GM12878 (cell line): Measurements from ENCODE around the gene CHDH. TPM values are rescaled to one million over a fixed set of nuclear protein-coding genes. Genes with fewer than 3 reads are reported as not detected.

Experiments used
- ATAC-seq: fragments of 200-7000 bp; cut with Tn5 transposase; 3 replicates; pipeline ENCODE4 v1.9.1; 2020; ENCODE audit warnings: mild to moderate bottlenecking, moderate library complexity
- BruUV-seq: library from RNA; stranded (reverse); fragments of 400-500 nt; replicated peaks from 2 replicates; lab custom pipeline; 2021; lab: Mats Ljungman, UMichigan
- CTCF ChIA-PET: fragments of 300-600 bp; sonication (Branson Sonifier 250); formaldehyde crosslinking; extraction: SDS; loops from one replicate; lab custom pipeline; 2021; ENCODE audit warnings: inconsistent platforms; lab: Yijun Ruan, JAX
- POLR2A ChIA-PET: fragments of 350-600 bp; formaldehyde crosslinking; extraction: SDS; loops from one replicate; lab custom pipeline; 2021; ENCODE audit warnings: inconsistent platforms; lab: Charles Lee
- RAD21 ChIA-PET: fragments of 300-600 bp; sonication (Branson Sonifier 250); formaldehyde crosslinking; loops from one replicate; lab custom pipeline; 2023; ENCODE audit warnings: antibody characterized with exemption; ENCODE audit not compliant: unreplicated experiment; lab: Charles Lee
- SMC1A ChIA-PET: fragments of 300-600 bp; sonication (Branson Sonifier 250); formaldehyde crosslinking; loops from one replicate; lab custom pipeline; 2023; ENCODE audit not compliant: unreplicated experiment, uncharacterized antibody; lab: Charles Lee
- DNase-seq: peaks from one replicate; pipeline ENCODE4 v3.0.0-alpha.2; 2011; ENCODE audit warnings: low read depth, low spot score
- FAIRE-seq: peaks from 3 replicates; lab custom pipeline; 2011; peaks lifted over from hg19 to GRCh38; lab: Jason Lieb, UNC
- H2AFZ ChIP-seq: 2 replicates; pipeline ENCODE4 v1.6.0; 2011; ENCODE audit warnings: low read depth, low read length, control low read depth; ENCODE audit not compliant: control insufficient read depth
- H3K27ac ChIP-seq: 2 replicates; pipeline ENCODE4 v1.5.1; 2011; ENCODE audit warnings: control low read depth; ENCODE audit not compliant: control insufficient read depth, insufficient read depth
- H3K27me3 ChIP-seq, 2 experiments: replicated peaks in 1 of 2; 2 replicates each; pipeline versions ENCODE4 v1.6.0 to v1.6.1; 2011; ENCODE audit warnings: low read length in 1 of 2; ENCODE audit not compliant: control insufficient read depth in 2 of 2, insufficient read depth in 2 of 2
- H3K36me3 ChIP-seq, 2 experiments: 2 replicates each; pipeline ENCODE4 v1.5.1; 2011; ENCODE audit warnings: low read length in 1 of 2; ENCODE audit not compliant: control insufficient read depth in 2 of 2, insufficient read depth in 2 of 2
- H3K4me1 ChIP-seq: 2 replicates; pipeline ENCODE4 v1.6.1; 2011; ENCODE audit warnings: mild to moderate bottlenecking, low read length, moderate library complexity, mixed read lengths; ENCODE audit not compliant: control insufficient read depth, insufficient read depth
- H3K4me2 ChIP-seq: 2 replicates; pipeline ENCODE4 v1.6.0; 2011; ENCODE audit warnings: control low read depth; ENCODE audit not compliant: control insufficient read depth, insufficient read depth
- H3K4me3 ChIP-seq: fragments of 200-600 bp; sonication (generic); 2 replicates; pipeline ENCODE4 v1.5.1; 2016
- H3K79me2 ChIP-seq: 2 replicates; pipeline ENCODE4 v1.6.0; 2011; ENCODE audit warnings: low read length; ENCODE audit not compliant: control insufficient read depth, insufficient read depth
- H3K9ac ChIP-seq: 2 replicates; pipeline ENCODE4 v1.8.0; 2011; ENCODE audit warnings: low read length, control low read depth, mixed read lengths; ENCODE audit not compliant: control insufficient read depth, insufficient read depth
- H3K9me3 ChIP-seq: replicated peaks from 3 replicates; pipeline ENCODE4 v1.5.1; 2011; ENCODE audit warnings: mild to moderate bottlenecking, low read length; ENCODE audit not compliant: control insufficient read depth, insufficient read depth
- H4K20me1 ChIP-seq: 2 replicates; pipeline ENCODE4 v1.6.0; 2011; ENCODE audit not compliant: control insufficient read depth, insufficient read depth
- BCL3 ChIP-seq: IDR thresholded peaks from 2 replicates; pipeline ENCODE4 v1.6.1; 2011; ENCODE audit warnings: borderline replicate concordance, low read depth, mild to moderate bottlenecking, moderate library complexity, low read length; ENCODE audit not compliant: insufficient read depth, poor library complexity, severe bottlenecking
- BHLHE40 ChIP-seq, 2 experiments: fragments of 450-650 bp in 1 of 2; IDR thresholded peaks; 2 replicates each; pipeline ENCODE4 v1.6.1; 2011 to 2017; ENCODE audit warnings: low read depth in 2 of 2, borderline replicate concordance in 1 of 2, improper control_type of control experiment in 1 of 2, low read length in 1 of 2, mild to moderate bottlenecking in 1 of 2
- EED ChIP-seq: sonication (generic); IDR thresholded peaks from 2 replicates; pipeline ENCODE4 v1.6.1; 2016; ENCODE audit warnings: antibody characterized with exemption, low read depth
- EZH2 ChIP-seq: IDR thresholded peaks from 2 replicates; pipeline ENCODE4 v1.6.1; 2012; ENCODE audit warnings: low read depth, mild to moderate bottlenecking, control low read depth, inconsistent platforms, low read length, borderline replicate concordance; ENCODE audit not compliant: control insufficient read depth
- FOS ChIP-seq: IDR thresholded peaks from 3 replicates; pipeline ENCODE4 v1.6.1; 2011; ENCODE audit warnings: borderline replicate concordance; ENCODE audit not compliant: insufficient read length; ENCODE audit errors: extremely low read depth
- GATAD2B ChIP-seq: fragments of 450-650 bp; conservative IDR thresholded peaks from 2 replicates; pipeline ENCODE4 v1.6.1; 2017; ENCODE audit warnings: low read depth, mild to moderate bottlenecking, moderate library complexity
- HDAC6 ChIP-seq: fragments of 200-600 bp; sonication (generic); IDR thresholded peaks from one replicate; pipeline ENCODE4 v1.8.0; 2017; ENCODE audit warnings: antibody characterized with exemption; ENCODE audit not compliant: unreplicated experiment
- JUNB ChIP-seq: IDR thresholded peaks from 2 replicates; pipeline ENCODE4 v1.6.1; 2016; ENCODE audit warnings: antibody characterized with exemption, mild to moderate bottlenecking
- MAX ChIP-seq: IDR thresholded peaks from 2 replicates; pipeline ENCODE4 v1.6.1; 2012; ENCODE audit warnings: low read depth, low read length, improper control_type of control experiment
- MTA2 ChIP-seq: fragments of 450-650 bp; IDR thresholded peaks from 2 replicates; pipeline ENCODE4 v1.6.1; 2016; ENCODE audit warnings: low read depth, mild to moderate bottlenecking, moderate library complexity
- SMARCA5 ChIP-seq: fragments of 450-650 bp; IDR thresholded peaks from 2 replicates; pipeline ENCODE4 v1.6.1; 2017; ENCODE audit warnings: mild to moderate bottlenecking
- TCF12 ChIP-seq: IDR thresholded peaks from 2 replicates; pipeline ENCODE4 v1.6.1; 2011; ENCODE audit warnings: low read depth, mild to moderate bottlenecking, low read length
- WGBS: methylation state at CpG from one replicate; pipeline ENCODE4 v1.1.6; 2016; ENCODE audit warnings: low lambda C conversion rate; ENCODE audit not compliant: insufficient replicate concordance, insufficient coverage; ENCODE audit errors: missing lambda C conversion rate; 5-methylcytosine and 5-hydroxymethylcytosine counted together
- in situ Hi-C: fragments of 300-500 bp; cut with MboI; formaldehyde crosslinking; loops from 9 replicates; pipeline ENCODE4 v1.14.3; 2018; ENCODE audit warnings: mixed read lengths
- intact Hi-C: fragments of 100-400 bp; cut with micrococcal nuclease; formaldehyde crosslinking; loops from one replicate; pipeline ENCODE4 v1.14.2; 2022; ENCODE audit not compliant: unreplicated experiment
- polyA plus RNA-seq, 11 experiments: library from polyadenylated mRNA; depleted of rRNA in 4 of 11; unstranded in 6 of 11; stranded (reverse) in 5 of 11; fragments of >200 nt; fragmentation: Nextera tagmentation in 4 of 11; fragmentation: Illumina TruSeq in 1 of 11; extraction: Ambion mirVana in 4 of 11; extraction: Trizol in 1 of 11; gene quantifications; 1 replicate in 1 of 11; 2 replicates in 10 of 11; pipeline versions ENCODE4 v1.2.1 to v1.2.3, GENCODE V29; 2011 to 2016; ENCODE audit warnings: inconsistent platforms in 2 of 11, missing spikeins in 2 of 11, low read depth in 1 of 11
- total RNA-seq, 4 experiments: library from RNA; depleted of rRNA in 3 of 4; stranded (reverse); fragments of >200 nt in 3 of 4; fragmentation: Illumina TruSeq in 1 of 4; extraction: Trizol in 1 of 4; gene quantifications; 2 replicates each; pipeline versions ENCODE4 v1.2.1 to v1.2.3, GENCODE V29; 2013 to 2021

Gene CHDH
- total and polyA plus RNA-seq, 10 of the 15 experiments (the other 5 are each of a cell fraction or from before 2014, with no cell fraction given), result 0.95 to 8.3 (median 2.9) TPM

- H3K4me3 ChIP-seq, result peak overlapping the region; percentile 80
- H3K4me2 ChIP-seq, result peak overlapping the region; percentile 98
- peak overlapping the region; percentile 88 for H3K27ac ChIP-seq
- peaks cover 5% of the 10 kb centered on the region for H3K4me1 ChIP-seq
- peaks cover 16% of the 10 kb centered on the region for H3K79me2 ChIP-seq
- ChIA-PET RAD21 (interaction anchor here (0.8 to 2.3 kb wide), 7 partner anchors 9 to 223 kb away, joined by 3 to 12 read pairs (median 4); partner anchors contain the start of gene SELENOK), CTCF (interaction anchor here (0.9 to 2.6 kb wide), 7 partner anchors 10 to 151 kb away, joined by 4 to 17 read pairs (median 5); partner anchors contain the start of gene SELENOK), POLR2A (interaction anchor here (0.5 to 2.9 kb wide), 6 partner anchors 8 to 36 kb away, joined by 3 to 26 read pairs (median 5); partner anchors contain the start of gene SELENOK), SMC1A (interaction anchor here (0.7 to 2.7 kb wide), 11 partner anchors 10 to 130 kb away, joined by 3 to 15 read pairs (median 4); no protein-coding TSS in a partner anchor)
- peaks cover 0 to 20% of the 10 kb centered on the region in 2 experiments for H3K36me3 ChIP-seq
- TF ChIP-seq HDAC6 (no peak), BCL3 (no peak), MAX (no peak), EZH2 (no peak), TCF12 (no peak), MTA2 (no peak), EED (no peak), GATAD2B (no peak), SMARCA5 (no peak), FOS (no peak), JUNB (no peak), BHLHE40 (IDR thresholded peaks at IDR 0.05; ENCODE audit: borderline replicate concordance in 1 of 2, low read depth in 2 of 2, low read length in 1 of 2) (no peak)
- peak overlapping the region; percentile 4; the same call in 1 of the 2 replicates for H2AFZ ChIP-seq
- no peaks in the 10 kb centered on the region for H4K20me1 ChIP-seq
- in situ Hi-C loops, result no loop called here
- ATAC-seq, result peak; percentile 3; the same call in 1 of the 3 replicates
- no TSS peak for BruUV-seq
- intact Hi-C loops, result no loop called here
- no peaks in the 10 kb centered on the region for H3K9me3 ChIP-seq
- 64% methylated on average over 10 of the region's 10 CpGs for WGBS
- no peaks in the 10 kb centered on the region for H3K27me3 ChIP-seq
- peak overlapping the region; percentile 97 for H3K9ac ChIP-seq
- DNase-seq, result no peak
- FAIRE-seq, result no peak
Observed at GRCh38 chr3:53880396-53881345, 34.5 kb upstream of the CHDH start.
